Stimulated activated CD4-positive, alpha-beta T cell treated with anti-CD3 and anti-CD28 coated beads, Interleukin-4, amount 100 ng/mL, for 24 hours (primary cell): ENCODE results near the gene C2orf49.

ENCODE experiments used
- DNase-seq: peaks from one replicate; pipeline ENCODE4 v3.0.0-alpha.2; 2020

Gene C2orf49

DNA sequence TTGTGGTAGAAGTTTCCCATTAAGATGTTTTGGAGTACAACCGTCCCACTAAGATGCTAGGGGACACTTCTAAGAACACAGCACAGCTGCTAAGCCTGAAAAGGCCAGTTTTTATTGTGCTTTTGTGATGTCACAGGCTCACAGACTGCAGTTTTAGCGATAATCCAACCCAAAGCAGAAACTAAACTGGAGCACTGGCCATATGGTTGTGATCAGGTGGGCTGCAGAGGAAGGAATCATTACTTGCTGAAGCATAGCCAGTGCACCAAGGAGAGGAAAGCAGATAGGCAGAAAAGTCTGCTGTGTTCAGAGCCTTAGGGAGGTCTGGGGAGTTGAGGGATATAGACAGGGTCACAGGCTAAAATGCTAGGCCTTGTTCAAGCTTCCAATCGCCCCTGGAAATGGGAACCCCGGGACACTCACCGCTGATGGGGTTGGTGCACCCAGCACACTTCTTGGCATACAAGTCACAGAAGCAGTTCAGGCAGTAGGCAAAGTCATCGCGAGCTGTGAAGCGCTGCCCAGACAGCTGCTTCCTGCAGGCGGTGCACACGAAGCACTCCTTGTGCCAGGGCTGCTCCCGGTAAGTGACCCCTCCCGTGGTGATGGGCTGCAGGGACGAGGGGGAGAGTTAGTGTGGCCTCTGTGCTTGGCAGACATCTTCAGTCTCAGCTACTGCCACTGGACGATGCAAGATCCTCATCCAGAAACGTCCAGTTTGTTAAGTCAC lies 25.7 kb downstream of the C2orf49 start:
- DNase-seq, result no peak

DNA sequence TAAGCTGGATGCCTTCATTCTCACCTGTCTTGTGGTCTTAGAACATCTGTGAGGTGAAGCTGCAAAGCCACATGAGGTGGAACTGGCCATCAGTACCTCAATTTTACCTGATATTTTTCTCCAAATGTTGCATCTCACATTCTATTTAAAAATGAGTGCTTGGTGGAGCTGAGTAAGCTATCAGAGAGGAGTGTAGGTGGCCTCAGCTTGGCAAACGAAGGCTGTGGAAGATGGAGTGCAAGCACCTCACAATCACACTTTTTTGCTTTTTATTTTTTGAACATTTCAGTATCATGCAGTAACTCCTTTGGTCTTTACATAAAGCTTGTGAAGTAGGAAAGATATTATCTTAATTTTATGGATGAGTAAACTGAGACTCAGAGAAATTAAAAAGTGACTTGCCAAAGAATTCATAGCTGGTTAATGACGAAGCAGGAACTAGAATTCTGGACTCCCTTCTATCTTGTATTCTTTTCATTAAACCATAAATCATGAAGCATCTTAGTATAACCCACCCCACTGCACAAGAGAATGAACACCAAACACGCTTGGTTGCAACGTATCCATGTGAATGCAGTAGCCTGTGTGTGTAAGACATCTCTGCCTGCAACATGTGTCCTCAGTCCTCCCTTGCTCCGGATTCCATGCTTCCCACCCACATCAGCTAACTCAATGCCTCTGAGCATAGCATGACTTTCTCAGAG lies 27.2 kb downstream of the C2orf49 start:
- no peak for DNase-seq

DNA sequence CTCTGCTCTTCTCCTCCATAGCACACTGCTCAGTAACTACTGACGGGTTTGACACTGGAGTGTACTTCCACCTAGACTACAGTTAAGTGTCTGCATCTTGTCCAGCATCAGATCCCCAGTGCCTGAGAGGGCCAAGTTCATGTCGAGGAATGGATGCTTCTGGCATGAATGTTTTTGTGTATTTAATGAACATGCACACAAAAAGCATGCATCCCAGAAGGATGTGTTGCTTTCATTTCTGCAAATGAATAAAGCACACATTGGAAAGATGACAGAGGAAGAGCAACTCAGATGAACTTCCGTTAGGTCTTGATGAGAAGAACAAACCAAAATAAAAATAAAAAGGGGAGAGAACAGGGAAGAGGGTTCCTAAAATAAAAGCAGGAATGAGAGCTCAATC lies 27.9 kb downstream of the C2orf49 start:
- no peak for DNase-seq

DNA sequence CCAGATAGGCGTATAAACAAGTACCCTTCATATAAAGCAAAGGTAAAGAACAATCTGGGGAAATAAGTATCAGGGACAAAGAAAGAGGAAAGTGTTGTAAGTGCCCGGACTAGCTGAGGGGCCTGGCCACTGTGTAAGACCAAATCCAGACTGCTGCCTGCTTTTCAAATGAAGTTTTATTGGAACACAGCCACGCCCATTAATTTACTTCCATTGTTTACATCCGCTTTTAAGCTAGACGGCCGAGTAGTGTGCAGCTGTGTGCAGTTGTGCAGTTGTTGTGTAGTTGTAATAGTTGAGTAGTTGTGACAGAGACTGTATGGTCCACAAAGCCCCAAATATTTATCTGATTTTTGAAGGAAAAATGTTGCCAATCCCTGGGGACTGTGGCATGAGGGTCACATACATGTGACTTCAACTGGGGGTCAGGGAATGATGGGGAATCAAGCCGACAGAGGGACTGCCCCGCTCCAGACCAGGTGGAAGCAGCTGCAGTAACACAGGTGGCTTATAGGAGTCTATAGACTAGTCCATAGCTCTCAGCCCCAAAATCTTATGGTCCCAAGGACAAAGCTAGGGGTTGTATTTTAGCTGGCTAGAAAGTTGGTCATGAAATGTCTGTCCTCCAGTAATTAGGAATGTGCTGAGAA lies 31.5 kb downstream of the C2orf49 start:
- no peak for DNase-seq

DNA sequence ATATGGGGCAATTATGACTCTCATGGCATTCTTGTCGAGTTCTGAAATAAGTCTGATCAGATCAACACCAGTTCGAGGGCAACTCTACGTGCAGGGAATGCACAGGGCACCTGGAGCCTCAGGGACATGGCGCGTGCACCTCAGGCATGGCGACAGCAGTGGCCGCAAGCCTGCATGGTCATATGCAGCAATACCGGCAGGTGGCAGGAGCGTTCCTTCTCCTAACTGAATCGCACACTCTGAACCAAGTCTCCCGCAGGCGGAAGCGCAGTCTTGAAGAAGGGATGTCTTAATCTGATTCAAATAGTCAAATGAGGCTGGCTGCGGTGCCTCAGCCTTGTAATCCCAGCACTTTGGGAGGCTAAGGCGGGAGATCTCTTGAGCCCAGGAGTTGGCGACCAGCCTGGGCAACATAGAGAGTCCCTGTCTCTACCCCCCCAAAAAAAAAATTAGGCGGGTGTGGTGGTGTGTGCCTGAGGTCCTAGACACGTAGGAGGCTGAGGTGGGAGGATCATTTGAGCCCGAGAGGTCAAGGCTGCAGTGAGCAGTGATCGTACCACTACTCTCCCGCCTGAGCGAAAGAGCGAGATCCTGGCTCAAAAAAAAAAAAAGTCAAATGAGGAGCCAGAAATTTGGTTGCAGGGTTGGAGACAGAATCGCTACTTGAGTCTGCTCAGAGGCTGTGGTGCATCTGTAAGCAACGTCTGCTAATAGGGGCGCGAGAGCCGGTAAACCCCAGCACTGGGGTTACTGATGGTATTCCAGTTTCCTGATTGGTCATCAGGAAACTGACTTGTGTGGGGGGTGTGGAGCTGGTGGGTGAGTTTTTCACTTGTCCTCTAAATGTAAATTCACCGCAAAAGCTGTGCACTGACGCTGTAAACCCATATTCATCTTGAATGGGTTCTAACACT lies 32.7 kb downstream of the C2orf49 start:
- peak; percentile 89 for DNase-seq

DNA sequence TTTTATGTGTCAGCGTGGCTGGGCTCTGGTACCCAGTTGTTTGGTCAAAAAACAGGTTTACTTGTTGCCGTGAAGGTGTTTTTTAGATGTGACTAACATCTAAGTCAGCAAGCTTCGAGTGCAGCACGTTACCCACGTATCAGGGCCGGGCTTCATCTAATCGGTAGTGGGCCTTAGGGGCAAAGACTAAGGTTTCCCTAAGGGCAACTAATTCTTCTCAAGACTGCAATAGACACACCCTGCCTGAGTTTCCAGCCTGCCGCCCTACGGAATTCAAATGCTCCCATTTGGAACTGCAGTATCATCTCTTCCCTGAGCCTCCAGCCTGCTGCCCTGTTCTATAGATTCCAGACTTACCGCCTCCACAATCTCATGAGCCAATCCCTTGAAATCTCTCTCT lies 33.8 kb downstream of the C2orf49 start:
- DNase-seq, result no peak

DNA sequence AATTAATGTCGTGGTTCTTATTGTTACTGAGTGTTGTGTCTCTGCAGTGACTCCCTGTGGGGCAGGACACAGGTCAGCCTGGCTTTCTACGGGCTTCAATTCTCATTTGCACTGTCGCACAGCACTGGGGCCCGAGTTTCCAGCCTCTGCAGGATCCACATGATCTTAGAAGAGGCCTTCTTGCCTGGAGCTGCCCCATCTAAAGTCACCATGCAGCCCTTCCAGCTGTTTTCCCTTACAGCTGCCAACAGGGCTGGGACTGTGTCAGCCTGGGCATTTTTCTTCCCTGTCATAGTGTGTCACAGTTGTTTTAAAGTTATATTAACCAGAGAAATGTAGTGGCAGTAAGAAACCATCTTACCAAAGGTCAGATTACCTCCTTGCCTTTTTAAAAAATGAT lies 34.5 kb downstream of the C2orf49 start:
- DNase-seq, result no peak

DNA sequence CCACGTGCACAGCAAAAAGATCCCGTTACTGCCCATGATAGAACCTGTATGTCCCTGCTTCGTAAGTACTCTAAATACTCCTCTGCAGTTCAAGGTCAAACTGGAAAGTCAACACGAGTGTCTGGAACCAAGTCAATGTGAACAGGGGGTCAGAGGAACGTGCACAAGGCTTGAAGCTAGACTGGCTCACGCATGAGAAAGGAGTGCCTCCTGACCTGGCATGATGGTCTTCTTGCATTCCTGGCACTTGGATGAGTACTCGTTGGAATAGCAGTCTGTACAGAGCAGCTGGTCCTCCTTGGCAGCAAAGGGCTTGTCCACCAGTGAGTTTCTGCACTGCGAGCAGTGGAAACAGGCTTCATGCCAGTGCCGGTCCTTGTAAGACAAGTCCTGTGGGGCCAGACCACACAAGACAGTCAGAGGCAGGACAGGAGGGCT lies 36.0 kb downstream of the C2orf49 start:
- no peak for DNase-seq

DNA sequence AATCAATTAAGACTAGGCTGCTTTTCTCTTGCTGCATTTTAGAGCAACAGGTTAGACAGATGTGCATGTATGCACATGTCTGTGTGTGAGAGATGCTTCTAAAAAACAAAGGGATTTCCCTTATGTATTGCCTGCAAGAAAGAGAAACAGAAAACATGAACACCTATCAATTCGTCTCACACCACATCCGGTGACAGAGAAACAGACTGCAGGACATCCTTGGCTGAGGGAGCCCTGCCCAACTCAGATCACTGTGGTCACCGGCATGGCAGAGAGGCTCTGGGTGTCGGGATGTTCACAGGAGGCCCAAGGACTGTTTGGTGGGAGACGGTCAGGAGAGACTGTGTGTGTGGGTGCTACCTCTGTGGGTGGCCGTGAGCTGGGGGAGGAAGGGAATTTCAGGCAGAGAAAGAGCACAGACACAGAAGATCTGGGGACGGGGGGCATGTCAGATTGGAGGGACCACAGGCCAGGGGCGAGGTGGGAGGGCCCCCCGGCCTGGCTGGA lies 36.6 kb downstream of the C2orf49 start:
- peak; percentile 18 for DNase-seq

DNA sequence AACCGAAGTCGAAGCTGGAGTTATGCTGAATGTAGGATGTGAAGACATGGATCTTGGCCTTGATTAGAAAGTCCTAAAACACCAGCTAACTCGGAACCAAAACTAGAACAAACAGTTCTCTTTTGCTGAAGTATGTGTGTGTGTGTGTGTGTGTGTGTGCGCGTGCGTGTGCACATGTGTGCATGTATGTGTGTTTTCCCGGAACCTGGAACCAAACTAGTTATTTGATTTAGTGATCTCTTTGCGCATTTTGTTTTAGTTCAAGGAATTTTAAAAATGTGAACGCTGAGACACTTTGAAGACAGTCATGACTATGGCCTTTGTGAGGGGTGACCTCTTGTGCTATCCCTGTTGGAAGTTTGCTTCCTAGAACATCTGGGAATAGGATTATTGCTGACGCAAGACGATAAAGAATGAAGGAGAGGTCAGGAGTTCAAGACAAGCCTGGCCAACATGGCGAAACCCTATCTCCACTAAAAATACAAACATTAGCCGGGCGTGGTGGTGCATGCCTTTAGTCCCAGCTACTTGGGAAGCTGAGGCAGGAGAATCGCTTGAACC lies 37.7 kb downstream of the C2orf49 start:
- DNase-seq, result no peak

DNA sequence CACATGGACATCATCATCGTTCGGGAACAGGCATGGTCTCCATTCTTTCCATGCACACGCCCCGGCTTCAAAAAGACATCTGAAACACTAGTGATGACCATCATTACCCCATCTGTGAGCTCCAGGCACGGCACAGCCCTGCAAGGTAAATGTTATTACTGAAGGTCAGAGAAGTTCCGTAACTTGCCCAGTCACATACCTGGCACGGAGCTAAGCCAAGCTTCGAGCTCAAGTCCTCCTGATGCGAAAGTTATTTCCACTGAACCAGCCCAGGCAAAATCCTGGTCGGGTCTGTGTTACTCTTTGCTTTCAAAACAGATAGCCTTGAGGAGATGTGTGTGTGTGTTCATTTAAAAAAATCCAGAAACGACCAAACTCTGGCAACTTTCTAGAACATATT lies 38.7 kb downstream of the C2orf49 start:
- DNase-seq, result no peak

DNA sequence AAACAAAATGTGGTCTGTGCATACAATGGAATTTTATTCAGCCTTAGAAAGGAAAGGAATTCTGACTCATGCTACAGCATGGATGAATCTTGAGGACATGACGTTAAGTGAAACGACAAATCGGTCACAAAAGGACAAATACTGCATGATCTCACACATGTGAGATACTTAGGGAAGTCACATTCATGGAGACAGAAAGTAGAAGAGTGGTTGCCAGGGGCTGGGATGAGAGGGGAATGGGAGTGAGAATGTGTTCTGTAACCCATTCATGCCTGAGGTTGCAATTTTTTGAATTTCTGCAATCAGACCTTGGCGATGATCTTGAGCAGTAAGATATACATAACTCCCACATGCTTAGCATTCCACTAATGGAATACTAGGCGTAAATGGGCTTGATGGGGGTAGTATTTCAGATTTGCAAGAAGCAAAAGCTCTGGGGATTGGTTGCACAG lies 39.5 kb downstream of the C2orf49 start:
- DNase-seq, result no peak

DNA sequence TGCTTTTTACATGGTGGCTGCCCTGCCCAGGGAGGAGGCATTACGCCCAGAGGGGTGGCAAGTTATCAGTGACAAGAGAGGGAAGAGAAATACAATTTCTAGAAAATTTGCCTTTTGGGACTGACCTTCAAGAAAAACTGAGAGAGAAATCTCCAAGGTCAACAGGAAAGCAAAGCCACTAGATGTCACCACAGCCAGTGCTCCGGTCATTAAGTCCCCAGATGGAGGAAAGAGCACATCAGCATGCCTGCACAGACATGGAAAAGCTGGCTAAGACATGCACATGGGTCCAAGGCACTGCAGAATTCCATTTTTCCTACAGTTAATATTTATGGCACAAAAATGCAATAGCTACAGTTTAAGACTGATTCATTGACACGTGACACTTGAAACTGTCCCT lies 40.5 kb downstream of the C2orf49 start:
- no peak for DNase-seq

DNA sequence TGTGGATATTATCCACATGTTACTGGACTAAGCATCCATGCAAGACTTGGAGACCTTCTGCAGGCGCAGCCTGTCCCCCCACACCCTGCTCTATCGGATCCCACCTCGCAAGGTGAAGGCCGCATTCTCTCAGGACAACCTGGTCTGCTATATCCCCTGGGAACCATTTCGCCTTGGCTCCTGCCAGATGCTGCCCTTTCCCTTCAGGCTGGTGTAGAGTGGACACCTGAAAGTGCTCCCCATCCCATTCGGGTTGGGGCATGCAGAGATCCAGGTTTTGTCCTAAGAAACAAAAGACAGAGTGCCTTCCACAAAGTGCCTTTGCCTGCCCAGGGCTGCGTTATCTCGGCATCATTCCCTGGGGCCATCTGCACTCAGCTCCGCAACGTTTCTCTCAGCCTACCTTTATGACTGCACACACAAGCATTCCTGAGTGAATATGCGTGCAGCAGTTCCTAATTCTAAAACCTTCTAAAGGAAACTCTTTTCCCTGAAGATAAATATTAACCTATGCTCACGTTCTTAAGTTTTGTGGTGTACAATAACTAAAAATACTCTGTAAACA lies 41.0 kb downstream of the C2orf49 start:
- no peak for DNase-seq

DNA sequence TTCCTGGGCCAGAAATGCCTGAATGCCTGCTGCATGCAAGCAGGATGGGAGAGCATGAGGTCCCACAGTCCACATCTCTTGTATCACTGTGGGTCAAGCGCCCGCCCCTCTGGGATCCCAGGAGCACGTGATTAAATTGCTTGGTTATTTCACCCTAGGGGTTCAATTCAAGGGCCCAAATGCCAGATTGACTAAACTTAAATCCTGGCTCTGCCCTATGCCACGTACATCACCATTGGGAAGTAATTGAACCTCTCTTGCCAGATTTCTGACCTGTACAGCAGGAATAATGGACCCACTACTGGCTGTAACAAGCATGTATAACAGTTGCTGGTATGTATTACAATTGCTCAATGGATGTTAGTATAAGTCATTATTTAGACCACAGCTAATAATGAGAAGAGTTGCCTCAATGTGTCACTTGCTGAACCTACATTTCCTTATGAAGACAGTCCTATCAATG lies 41.6 kb downstream of the C2orf49 start:
- DNase-seq, result no peak

DNA sequence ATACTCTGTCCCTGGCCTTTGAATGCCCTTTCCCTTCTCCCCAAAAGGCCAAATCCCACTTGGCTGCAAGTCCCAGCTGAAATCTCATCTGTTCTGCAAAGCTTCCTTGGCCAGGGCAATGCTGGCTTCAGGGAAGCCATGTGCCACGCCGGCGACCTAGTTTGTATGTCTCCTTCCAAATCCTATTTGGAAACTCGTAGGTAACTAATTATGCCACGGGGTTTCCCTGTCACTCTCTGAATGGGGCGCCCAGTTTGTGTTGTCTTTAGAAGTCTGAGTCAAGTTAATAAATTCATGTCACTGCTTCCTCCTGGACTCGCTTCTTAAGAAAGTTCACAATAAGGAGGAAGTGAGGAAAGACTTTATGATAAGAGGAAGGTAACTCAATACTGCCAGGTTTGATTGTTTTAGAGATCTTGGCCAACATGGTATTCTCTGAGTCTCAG lies 42.4 kb downstream of the C2orf49 start:
- no peak for DNase-seq

DNA sequence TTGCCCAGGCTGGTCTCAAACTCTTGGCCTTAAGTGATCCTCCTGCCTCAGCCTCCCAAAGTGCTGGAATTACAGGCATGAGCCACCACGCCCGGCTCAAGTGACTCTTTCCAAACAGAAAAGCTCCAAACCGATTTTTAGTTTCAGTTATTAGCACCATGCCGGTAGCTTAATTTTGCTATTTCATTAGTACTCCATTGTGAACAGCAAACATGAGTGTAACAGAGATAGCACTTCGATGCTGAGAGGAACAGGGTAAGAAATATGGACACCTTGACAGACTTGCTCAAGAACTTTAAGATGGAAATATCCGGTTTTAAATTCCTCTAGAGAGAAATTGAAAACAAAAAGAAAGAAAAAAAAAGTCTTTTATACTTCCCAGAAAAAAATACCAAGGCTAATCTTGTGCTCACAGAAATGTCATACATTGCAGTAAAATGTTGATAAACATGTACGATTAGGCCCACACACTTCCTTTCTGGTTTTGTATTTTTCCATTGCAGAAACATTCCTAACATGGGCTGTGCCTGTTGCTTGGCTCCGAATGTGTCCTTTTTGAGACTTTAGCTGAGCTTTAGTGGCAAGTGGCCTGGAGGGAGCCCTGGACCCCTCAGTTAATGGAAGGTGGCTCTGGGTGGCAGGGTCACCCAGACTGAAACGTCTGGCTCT lies 43.2 kb downstream of the C2orf49 start:
- DNase-seq, result no peak

DNA sequence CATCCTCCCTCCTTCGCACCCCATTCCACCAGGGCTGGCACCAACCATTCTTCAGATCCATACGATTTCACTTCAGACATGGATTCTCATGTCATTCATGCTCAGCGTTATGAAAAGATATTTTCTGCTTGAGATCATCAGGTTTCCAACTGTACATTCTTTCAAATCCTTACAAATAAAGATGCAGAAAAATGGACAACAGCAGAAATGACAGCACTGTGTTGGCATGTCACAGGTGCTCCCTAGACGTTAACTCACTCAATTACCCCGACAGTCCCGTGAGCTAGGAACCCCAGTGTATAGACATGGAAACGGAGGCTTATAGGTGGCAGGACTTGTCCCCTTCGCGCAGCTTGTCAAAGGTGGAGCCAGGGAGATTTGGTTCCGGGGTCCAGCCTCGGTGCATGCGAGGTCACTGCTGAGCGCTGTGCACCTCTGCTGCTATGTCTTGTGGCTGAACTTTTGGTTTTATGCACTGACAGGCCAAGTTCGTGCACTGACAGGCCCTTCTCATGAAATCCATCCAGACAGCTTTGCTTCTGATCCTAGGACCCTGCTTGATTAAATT lies 43.8 kb downstream of the C2orf49 start:
- DNase-seq, result no peak

DNA sequence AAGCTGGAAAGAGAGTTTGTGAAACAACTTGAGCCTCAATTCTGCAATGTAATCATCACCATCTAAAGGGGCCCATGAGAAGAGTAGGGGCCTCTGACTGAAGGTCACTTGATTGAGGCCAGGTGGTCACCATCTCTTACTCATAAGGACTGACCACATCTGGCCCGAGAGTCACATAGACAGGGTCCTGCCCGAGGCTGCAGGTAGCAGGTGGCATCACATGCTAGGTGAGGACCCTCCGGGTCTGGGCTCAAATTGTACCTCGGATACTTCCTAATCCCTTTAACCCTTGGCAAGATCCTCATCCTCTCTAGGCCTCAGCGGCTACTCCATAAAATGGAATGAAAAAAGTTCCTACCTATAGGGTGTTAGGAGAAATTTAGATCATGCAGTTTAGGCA lies 44.8 kb downstream of the C2orf49 start:
- DNase-seq, result no peak

DNA sequence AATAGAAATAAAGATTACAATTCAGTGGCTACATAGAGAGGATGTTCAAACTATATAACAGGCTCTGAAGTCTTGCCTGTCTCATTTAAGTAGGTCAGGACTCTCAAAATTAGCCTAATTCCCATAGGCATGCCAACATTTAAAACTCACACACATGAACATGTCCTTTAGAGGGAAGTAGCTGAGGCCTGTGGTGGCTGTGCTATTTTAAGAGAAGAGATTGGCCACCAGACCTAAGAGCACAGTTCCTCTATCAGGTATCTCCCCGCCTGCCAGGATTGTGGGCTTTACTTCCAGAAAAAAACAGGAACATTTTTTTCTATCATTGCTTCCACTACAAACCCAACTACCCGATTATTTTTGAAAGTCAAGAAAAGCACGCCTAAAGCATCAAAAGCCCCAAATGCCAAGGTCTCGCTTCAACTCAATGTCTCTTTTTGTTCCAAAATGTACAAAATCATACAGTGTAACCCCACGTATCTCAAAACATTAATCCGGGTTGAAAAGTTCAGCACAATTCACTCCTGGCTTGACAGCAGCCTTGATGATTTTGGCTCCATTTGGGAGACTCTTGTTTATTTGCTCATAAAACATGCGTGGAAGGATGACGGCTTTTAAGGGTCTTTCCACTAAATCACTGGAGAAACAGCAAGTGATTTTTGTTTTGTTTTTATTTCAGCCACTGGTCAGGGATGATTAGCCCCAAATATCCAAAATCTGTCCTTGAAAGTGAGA lies 46.3 kb downstream of the C2orf49 start:
- no peak for DNase-seq
